BJ (cell line): Measurements from ENCODE around the gene ART1. TPM values are rescaled to one million over a fixed set of nuclear protein-coding genes. Genes with fewer than 3 reads are reported as not detected.

Source experiments
- CTCF ChIA-PET: fragments of 350-600 bp; formaldehyde crosslinking; extraction: SDS; loops from one replicate; lab custom pipeline; 2021; ENCODE audit warnings: antibody characterized with exemption, inconsistent platforms; lab: Yijun Ruan, JAX
- POLR2A ChIA-PET: fragments of 300-600 bp; sonication (Branson Sonifier 250); formaldehyde crosslinking; extraction: SDS; loops from one replicate; lab custom pipeline; 2021; ENCODE audit warnings: antibody characterized with exemption; lab: Charles Lee
- DNase-seq: peaks from one replicate; pipeline ENCODE4 v3.0.0-alpha.2; 2011; ENCODE audit warnings: low read depth
- H3K27me3 ChIP-seq: 2 replicates; pipeline ENCODE4 v1.6.0; 2011; ENCODE audit warnings: low read length; ENCODE audit not compliant: control insufficient read depth, insufficient read depth
- H3K36me3 ChIP-seq: 2 replicates; pipeline ENCODE4 v1.5.1; 2011; ENCODE audit warnings: low read length; ENCODE audit not compliant: control insufficient read depth, insufficient read depth
- H3K4me3 ChIP-seq: 2 replicates; pipeline ENCODE4 v1.5.1; 2011; ENCODE audit warnings: low read depth, mild to moderate bottlenecking, control low read depth, low read length
- polyA plus RNA-seq: library from polyadenylated mRNA; depleted of rRNA; stranded (reverse); fragments of >200 nt; gene quantifications from 2 replicates; pipeline ENCODE4 v1.2.3, GENCODE V29; 2011
- TF ChIP-seq, protein P1 (sequence below): IDR thresholded peaks from 2 replicates; pipeline ENCODE4 v1.5.1; 2011; ENCODE audit warnings: low read depth, mild to moderate bottlenecking, control low read depth, inconsistent platforms, low read length, moderate library complexity; ENCODE audit not compliant: insufficient read depth

The ART1 gene
- polyA plus RNA-seq, 1 experiment, result not detected

DNA sequence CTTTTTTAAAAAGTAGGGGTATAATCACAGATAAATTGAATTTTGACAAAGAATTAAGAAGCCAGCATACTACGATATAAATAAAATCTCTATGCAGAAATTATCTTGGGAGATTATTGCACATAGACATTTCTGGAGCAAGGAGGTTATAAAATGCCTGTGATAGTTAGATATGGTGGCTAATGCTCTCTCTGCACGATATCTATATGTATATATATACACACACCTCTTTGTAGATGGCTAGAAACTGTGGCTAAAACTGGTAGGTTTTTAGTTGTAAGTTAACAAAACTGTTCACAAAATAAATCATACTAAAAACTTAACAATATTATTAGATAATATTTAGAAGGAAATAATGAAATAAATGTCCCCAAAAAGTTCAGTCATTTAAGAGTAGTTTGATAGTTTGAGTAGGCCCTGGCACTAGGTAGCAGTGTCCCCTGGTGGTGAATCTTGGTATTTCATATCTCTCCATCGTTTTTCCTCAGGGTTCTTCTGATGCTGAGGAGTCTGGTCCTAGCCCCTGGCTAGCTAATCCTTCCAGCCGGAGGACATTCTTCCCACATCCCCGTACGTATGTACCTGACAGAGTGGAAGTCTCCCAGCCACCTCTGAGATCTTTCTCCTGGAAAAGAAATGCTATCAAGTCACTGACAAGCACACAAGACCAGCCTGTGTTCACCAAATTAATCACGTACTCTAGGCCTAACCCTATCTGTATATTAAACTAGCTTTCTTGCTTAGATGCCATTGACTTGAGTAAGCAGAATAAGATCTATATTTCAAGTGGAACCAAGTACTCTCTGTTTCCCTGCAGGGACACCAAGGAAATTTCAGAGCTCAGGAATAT lies 35.3 kb upstream of the ART1 start:
- TF ChIP-seq, protein P1, sequence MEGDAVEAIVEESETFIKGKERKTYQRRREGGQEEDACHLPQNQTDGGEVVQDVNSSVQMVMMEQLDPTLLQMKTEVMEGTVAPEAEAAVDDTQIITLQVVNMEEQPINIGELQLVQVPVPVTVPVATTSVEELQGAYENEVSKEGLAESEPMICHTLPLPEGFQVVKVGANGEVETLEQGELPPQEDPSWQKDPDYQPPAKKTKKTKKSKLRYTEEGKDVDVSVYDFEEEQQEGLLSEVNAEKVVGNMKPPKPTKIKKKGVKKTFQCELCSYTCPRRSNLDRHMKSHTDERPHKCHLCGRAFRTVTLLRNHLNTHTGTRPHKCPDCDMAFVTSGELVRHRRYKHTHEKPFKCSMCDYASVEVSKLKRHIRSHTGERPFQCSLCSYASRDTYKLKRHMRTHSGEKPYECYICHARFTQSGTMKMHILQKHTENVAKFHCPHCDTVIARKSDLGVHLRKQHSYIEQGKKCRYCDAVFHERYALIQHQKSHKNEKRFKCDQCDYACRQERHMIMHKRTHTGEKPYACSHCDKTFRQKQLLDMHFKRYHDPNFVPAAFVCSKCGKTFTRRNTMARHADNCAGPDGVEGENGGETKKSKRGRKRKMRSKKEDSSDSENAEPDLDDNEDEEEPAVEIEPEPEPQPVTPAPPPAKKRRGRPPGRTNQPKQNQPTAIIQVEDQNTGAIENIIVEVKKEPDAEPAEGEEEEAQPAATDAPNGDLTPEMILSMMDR, result peak; percentile 94
- Histone ChIP-seq H3K36me3 (no peaks in the 10 kb centered on the region), H3K4me3 (no peak overlapping the region), H3K27me3 (no peaks in the 10 kb centered on the region)
- POLR2A ChIA-PET, result no interaction called here
- DNase-seq, result no peak
- CTCF ChIA-PET, result interaction anchor here (0.6 to 3.8 kb wide), 16 partner anchors 8 to 232 kb away, joined by 3 to 24 read pairs (median 4); partner anchors contain the start of gene PGAP2

DNA sequence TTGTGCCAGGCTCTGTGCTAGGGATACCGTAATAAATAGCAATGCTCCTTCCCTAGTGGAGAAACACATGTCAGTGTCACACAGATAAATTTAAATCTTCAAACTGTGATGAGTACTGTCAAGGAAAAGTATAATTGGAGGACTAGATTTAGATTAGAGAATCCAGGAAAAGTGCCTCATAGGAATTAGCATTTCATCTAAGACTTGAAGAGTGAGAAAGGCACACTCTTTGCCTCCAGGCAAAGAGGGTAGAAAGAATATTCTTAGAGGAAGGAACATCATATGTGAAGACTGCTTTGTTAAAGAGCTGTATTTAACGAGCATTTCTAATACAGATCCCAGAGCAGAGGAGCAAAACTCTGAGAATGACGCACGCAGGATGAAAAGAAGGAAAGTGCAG lies 34.1 kb upstream of the ART1 start:
- Histone ChIP-seq H3K27me3 (no peaks in the 10 kb centered on the region), H3K4me3 (no peak overlapping the region), H3K36me3 (no peaks in the 10 kb centered on the region)
- TF ChIP-seq, protein P1, result no peak
- ChIA-PET POLR2A (no interaction called here), CTCF (interaction anchor here (1.2 to 3.8 kb wide), 6 partner anchors 10 to 209 kb away, joined by 3 to 24 read pairs (median 7); partner anchors contain the start of gene PGAP2)
- no peak for DNase-seq

DNA sequence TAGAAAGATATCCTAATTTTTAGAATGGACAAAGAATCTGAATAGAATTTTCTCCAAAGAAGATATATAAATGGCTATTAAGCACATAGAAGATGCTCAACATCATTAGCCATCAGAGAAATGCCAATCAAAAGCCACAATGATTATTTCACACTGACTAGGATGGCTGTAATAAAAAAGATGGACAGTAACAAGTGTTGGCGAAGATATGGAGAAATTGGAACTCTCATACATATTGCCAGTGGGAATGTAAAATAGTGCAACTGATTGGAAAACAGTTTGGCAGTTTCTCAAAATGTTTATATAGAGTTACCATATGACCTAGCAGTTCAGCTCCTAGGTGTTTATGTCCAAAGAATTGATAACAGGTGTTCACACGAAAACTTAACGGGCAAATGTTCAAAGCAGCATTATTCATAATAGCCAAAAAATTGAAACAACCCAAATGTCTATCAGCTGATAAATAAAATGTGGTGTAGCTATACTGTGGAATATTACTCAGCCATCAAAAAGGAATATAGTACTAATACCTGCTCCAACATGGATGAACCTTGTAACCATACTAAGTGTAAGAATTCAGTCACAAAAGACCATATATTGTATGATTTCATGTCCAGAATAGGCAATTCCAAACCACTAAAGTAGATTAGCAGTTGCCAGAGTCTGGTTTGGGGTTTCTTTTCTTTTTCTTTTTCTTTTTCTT lies 32.8 kb upstream of the ART1 start:
- ChIA-PET CTCF (interaction anchor here (3.5 kb wide), 1 partner anchor 196 kb away, joined by 21 read pairs; the partner anchor contains the start of gene PGAP2), POLR2A (no interaction called here)
- Histone ChIP-seq H3K36me3 (no peaks in the 10 kb centered on the region), H3K27me3 (no peaks in the 10 kb centered on the region), H3K4me3 (no peak overlapping the region)
- TF ChIP-seq, protein P1, result no peak
- no peak for DNase-seq

DNA sequence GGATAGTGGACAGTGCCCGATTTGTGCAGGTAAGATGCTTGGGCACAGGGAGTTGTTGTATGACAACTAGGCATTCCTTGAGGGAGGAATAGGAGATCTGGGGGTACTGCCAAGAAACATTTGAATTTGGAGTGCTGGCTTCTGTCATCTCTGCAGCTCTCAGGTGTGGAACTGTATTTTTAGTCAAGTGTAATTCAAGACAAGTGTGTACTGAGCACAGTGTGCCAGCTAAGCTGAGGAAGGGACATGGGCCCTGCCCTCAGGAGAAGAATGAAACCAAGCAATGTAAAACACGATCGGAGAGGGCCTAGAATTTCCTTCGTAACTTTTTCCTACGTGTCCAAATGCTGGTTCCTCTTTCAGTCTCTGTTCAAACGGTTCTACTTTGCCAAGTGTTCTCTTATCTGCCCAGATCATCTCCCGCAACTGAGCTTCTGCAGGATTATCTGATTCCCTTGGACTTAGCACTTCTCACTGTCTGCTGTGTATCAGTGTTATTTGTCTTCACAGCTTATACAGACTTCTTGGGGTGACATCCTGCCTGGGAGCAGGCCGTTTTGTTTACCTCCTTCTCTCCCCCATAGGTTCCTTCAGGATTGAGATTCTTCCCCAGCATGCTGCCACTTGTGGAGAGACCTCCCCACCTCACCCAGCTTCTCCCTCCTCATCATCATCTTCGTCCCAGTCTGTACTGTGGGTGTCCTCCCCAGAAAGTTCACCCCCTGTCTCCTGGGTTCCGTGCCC lies 30.8 kb upstream of the ART1 start:
- Histone ChIP-seq H3K27me3 (no peaks in the 10 kb centered on the region), H3K36me3 (no peaks in the 10 kb centered on the region), H3K4me3 (no peak overlapping the region)
- TF ChIP-seq, protein P1, result no peak
- ChIA-PET POLR2A (no interaction called here), CTCF (interaction anchor here (0.8 to 3.5 kb wide), 3 partner anchors 34 to 227 kb away, joined by 3 to 21 read pairs (median 3); partner anchors contain the start of gene PGAP2)
- DNase-seq, result no peak
